HepG2 (cell line): Measurements from ENCODE around the gene COX7A2L. TPM values are rescaled to one million over a fixed set of nuclear protein-coding genes. Genes with fewer than 3 reads are reported as not detected.

Source experiments
- BRCA1 ChIP-seq: sonication (generic); formaldehyde crosslinking; IDR thresholded peaks from 2 replicates; pipeline ENCODE4 v1.4.0; 2020; ENCODE audit warnings: missing genetic modification reagents
- CCAR2 ChIP-seq: fragments of 200-400 bp; formaldehyde crosslinking; optimal IDR thresholded peaks from 2 replicates; pipeline ENCODE3; 2018; ENCODE audit warnings: low read depth, mild to moderate bottlenecking, low read length, moderate library complexity
- CREBL2 ChIP-seq: sonication (generic); formaldehyde crosslinking; IDR thresholded peaks from 2 replicates; pipeline ENCODE4 v1.8.1; 2023; ENCODE audit warnings: missing genetic modification reagents, mild to moderate bottlenecking, borderline replicate concordance
- FOXA3 ChIP-seq: IDR thresholded peaks from 2 replicates; pipeline ENCODE4 v1.6.1; 2016; ENCODE audit warnings: missing genetic modification reagents, missing compliant biosample characterization
- GFI1 ChIP-seq: sonication (generic); formaldehyde crosslinking; IDR thresholded peaks from 2 replicates; pipeline ENCODE4 v1.5.0; 2020; ENCODE audit warnings: missing genetic modification reagents, mild to moderate bottlenecking, borderline replicate concordance
- GMEB1 ChIP-seq: sonication (generic); formaldehyde crosslinking; IDR thresholded peaks from 2 replicates; pipeline ENCODE4 v1.5.1; 2020; ENCODE audit warnings: missing genetic modification reagents, mild to moderate bottlenecking, borderline replicate concordance
- MIER2 ChIP-seq: IDR thresholded peaks from 2 replicates; pipeline ENCODE4 v1.6.1; 2016; ENCODE audit warnings: missing biosample characterization, missing genetic modification reagents
- MXD3 ChIP-seq: IDR thresholded peaks from 2 replicates; pipeline ENCODE4 v1.6.1; 2016; ENCODE audit warnings: mild to moderate bottlenecking, missing biosample characterization, missing genetic modification reagents
- PHF20 ChIP-seq: sonication (generic); formaldehyde crosslinking; IDR thresholded peaks from 2 replicates; pipeline ENCODE4 v1.5.0; 2020; ENCODE audit warnings: mild to moderate bottlenecking, missing genetic modification reagents
- RARA ChIP-seq: IDR thresholded peaks from 2 replicates; pipeline ENCODE4 v1.6.1; 2016; ENCODE audit warnings: missing genetic modification reagents, missing compliant biosample characterization
- SIN3A ChIP-seq: IDR thresholded peaks from 2 replicates; pipeline ENCODE4 v1.6.1; 2011; ENCODE audit warnings: low read depth, mild to moderate bottlenecking, control low read depth, low read length, borderline replicate concordance
- SMC3 ChIP-seq: IDR thresholded peaks from 2 replicates; pipeline ENCODE4 v1.6.1; 2011; ENCODE audit warnings: low read length, improper control_type of control experiment
- STAT5B ChIP-seq: sonication (generic); formaldehyde crosslinking; IDR thresholded peaks from 2 replicates; pipeline ENCODE4 v1.4.0; 2020; ENCODE audit warnings: missing genetic modification reagents
- TARDBP ChIP-seq: sonication (generic); formaldehyde crosslinking; IDR thresholded peaks from 2 replicates; pipeline ENCODE4 v1.8.0; 2022; ENCODE audit warnings: mild to moderate bottlenecking, missing genetic modification reagents
- THAP8 ChIP-seq: sonication (generic); formaldehyde crosslinking; IDR thresholded peaks from 2 replicates; pipeline ENCODE4 v1.5.1; 2020; ENCODE audit warnings: missing genetic modification reagents, mild to moderate bottlenecking, borderline replicate concordance
- ZFY ChIP-seq: sonication (generic); formaldehyde crosslinking; IDR thresholded peaks from 2 replicates; pipeline ENCODE4 v1.4.0; 2020; ENCODE audit warnings: missing genetic modification reagents
- ZNF256 ChIP-seq: sonication (generic); formaldehyde crosslinking; conservative IDR thresholded peaks from 2 replicates; pipeline ENCODE4 v1.4.0; 2020; ENCODE audit warnings: missing genetic modification reagents
- ZNF335 ChIP-seq: sonication (generic); formaldehyde crosslinking; IDR thresholded peaks from 2 replicates; pipeline ENCODE4 v1.4.0; 2020; ENCODE audit warnings: missing genetic modification reagents
- ZNF710 ChIP-seq: sonication (generic); formaldehyde crosslinking; IDR thresholded peaks from 2 replicates; pipeline ENCODE4 v1.5.0; 2020; ENCODE audit warnings: mild to moderate bottlenecking, missing genetic modification reagents, borderline replicate concordance
- ZNF792 ChIP-seq: IDR thresholded peaks from 2 replicates; pipeline ENCODE4 v1.6.1; 2016
- ZSCAN20 ChIP-seq: sonication (generic); formaldehyde crosslinking; IDR thresholded peaks from 2 replicates; pipeline ENCODE4 v1.4.0; 2020; ENCODE audit warnings: missing genetic modification reagents, mild to moderate bottlenecking, borderline replicate concordance
- polyA plus RNA-seq, 8 experiments: library from polyadenylated mRNA; depleted of rRNA in 3 of 8; stranded (reverse) in 7 of 8; unstranded in 1 of 8; fragments of >200 nt; fragmentation: Illumina TruSeq in 4 of 8; extraction: Trizol in 4 of 8; gene quantifications; 2 replicates each; pipeline versions ENCODE4 v1.2.1 to v1.2.3, GENCODE V29; 2011 to 2016; ENCODE audit warnings: low read depth in 4 of 8, missing spikeins in 1 of 8, mixed read lengths in 1 of 8; ENCODE audit not compliant: insufficient read depth in 1 of 8
- total RNA-seq, 5 experiments: library from RNA; depleted of rRNA; stranded (reverse); fragments of >200 nt; fragmentation: Illumina TruSeq; extraction: Trizol; gene quantifications; 2 replicates each; pipeline ENCODE4 v1.2.3, GENCODE V29; 2016; ENCODE audit warnings: low read depth in 1 of 5
- TF ChIP-seq, protein P1 (sequence below): sonication (generic); formaldehyde crosslinking; IDR thresholded peaks from 2 replicates; pipeline ENCODE4 v1.8.0; 2022; ENCODE audit warnings: mild to moderate bottlenecking, missing genetic modification reagents

COX7A2L gene
- total and polyA plus RNA-seq, 2 of the 13 experiments (the other 11 are each of a cell fraction or from before 2014, with no cell fraction given) = 155 to 201 TPM

DNA sequence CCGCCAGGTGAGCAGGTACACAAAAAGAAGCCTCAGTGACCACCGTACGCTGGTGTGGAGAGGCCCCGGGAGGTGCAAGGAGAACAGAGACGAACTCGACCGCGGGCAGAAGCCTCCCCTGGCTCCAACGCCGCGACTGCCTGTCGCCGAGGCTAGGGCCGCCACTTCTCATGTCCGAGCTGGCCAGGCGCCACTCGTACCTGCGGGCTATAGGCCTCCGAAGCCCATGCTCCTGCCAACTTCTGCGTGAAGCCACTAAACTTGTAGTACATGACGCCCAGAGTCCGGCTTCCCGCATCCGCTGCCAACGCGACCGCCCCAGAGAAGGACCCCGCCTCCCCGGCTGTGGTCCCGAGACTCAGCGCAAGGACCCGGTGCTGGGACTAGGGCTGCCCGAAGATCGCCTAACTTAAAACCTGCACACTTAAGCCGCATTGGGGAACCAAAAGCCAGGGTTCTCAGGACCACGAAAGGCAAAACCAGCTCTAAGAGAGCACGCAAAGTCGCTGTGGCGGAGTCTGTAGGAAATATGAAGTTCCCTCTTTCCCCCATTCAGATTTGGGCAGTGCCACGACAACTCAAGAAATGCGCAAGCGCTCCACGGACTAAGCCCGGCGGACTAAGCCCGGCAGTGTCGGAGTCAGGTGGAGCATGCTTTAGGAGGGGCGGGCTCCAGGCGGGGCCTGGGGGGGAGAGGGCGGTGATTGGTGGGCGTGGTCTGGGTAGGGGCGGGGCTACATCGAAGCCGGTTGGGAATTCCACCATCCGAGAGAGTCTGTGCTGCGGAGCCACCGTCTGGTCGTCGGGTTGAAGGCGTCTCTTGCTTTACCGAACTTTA is at the start of gene COX7A2L (continued):
- TF ChIP-seq ZSCAN20 = peak; percentile 72; the same call in 1 of the 2 replicates
- TF ChIP-seq STAT5B (CRISPR knock-in tag) = no peak; the same call in 1 of the 2 replicates
- TF ChIP-seq, protein P1, sequence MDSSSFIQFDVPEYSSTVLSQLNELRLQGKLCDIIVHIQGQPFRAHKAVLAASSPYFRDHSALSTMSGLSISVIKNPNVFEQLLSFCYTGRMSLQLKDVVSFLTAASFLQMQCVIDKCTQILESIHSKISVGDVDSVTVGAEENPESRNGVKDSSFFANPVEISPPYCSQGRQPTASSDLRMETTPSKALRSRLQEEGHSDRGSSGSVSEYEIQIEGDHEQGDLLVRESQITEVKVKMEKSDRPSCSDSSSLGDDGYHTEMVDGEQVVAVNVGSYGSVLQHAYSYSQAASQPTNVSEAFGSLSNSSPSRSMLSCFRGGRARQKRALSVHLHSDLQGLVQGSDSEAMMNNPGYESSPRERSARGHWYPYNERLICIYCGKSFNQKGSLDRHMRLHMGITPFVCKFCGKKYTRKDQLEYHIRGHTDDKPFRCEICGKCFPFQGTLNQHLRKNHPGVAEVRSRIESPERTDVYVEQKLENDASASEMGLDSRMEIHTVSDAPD (CRISPR knock-in tag) = no peak; the same call in 1 of the 2 replicates
- TF ChIP-seq TARDBP (CRISPR knock-in tag) = peak; percentile 59; the same call in 1 of the 2 replicates
- TF ChIP-seq BRCA1 (CRISPR knock-in tag) = peak; percentile 80; the same call in 1 of the 2 replicates
- peak; percentile 68 for TF ChIP-seq ZNF710 (CRISPR knock-in tag)
- TF ChIP-seq THAP8 (CRISPR knock-in tag) = peak; percentile 66; the same call in 1 of the 2 replicates
- TF ChIP-seq ZNF335 = peak; percentile 100
- 0 out of 2 replicates have a peak, but pooled peaks have one; percentile 8 for TF ChIP-seq MIER2 (CRISPR knock-in tag)
- TF ChIP-seq SMC3 = peak; percentile 20; the same call in 1 of the 2 replicates
- TF ChIP-seq ZFY = peak; percentile 86
- peak; percentile 13; the same call in 1 of the 2 replicates for TF ChIP-seq RARA (CRISPR knock-in tag)
- TF ChIP-seq ZNF792 (CRISPR knock-in tag) = peak; percentile 14; the same call in 1 of the 2 replicates
- TF ChIP-seq PHF20 (CRISPR knock-in tag) = peak; percentile 86
- peak; percentile 84 for TF ChIP-seq GMEB1
- TF ChIP-seq CCAR2 = peak; percentile 83
- TF ChIP-seq SIN3A = peak; percentile 74; the same call in 1 of the 2 replicates
- peak; percentile 59; the same call in 1 of the 2 replicates for TF ChIP-seq GFI1
- no peak for TF ChIP-seq CREBL2 (CRISPR knock-in tag)
- no peak; the same call in 1 of the 2 replicates for TF ChIP-seq FOXA3 (CRISPR knock-in tag)
- peak; percentile 61; the same call in 1 of the 2 replicates for TF ChIP-seq MXD3 (CRISPR knock-in tag)
- peak; percentile 90; the same call in 1 of the 2 replicates for TF ChIP-seq ZNF256 (CRISPR knock-in tag)
